HFFc6 (cell line): ENCODE results near the gene FAM234B. TPM values are rescaled to one million over a fixed set of nuclear protein-coding genes. Genes with fewer than 3 reads are reported as not detected.
"Not testable (repeated sequence)": the region's sequence is repeated elsewhere in the genome, so short reads cannot be mapped to it uniquely, and the experiment has no call there.

Source experiments
- DNase-seq: peaks from one replicate; pipeline ENCODE4 v3.0.0-alpha.2; 2018
- H3K27ac Mint-ChIP-seq: 2 replicates; pipeline ENCODE4 v1.8.0; 2020; ENCODE audit warnings: mild to moderate bottlenecking, mixed read lengths
- H3K27me3 Mint-ChIP-seq: 2 replicates; pipeline ENCODE4 v1.8.0; 2021; ENCODE audit warnings: mild to moderate bottlenecking, moderate library complexity, mixed read lengths; ENCODE audit not compliant: insufficient read depth
- H3K36me3 Mint-ChIP-seq: 2 replicates; pipeline ENCODE4 v1.8.0; 2021; ENCODE audit warnings: low read depth, mixed read lengths
- H3K4me1 Mint-ChIP-seq: 2 replicates; pipeline ENCODE4 v1.8.0; 2020; ENCODE audit warnings: low read depth, mixed read lengths
- H3K4me3 Mint-ChIP-seq: 2 replicates; pipeline ENCODE4 v1.8.0; 2020; ENCODE audit warnings: mild to moderate bottlenecking, moderate library complexity, mixed read lengths
- H3K9me3 Mint-ChIP-seq: 2 replicates; pipeline ENCODE4 v1.8.0; 2020; ENCODE audit warnings: mild to moderate bottlenecking, mixed read lengths
- CTCF ChIP-seq: fragments of 200-600 bp; sonication (generic); IDR thresholded peaks from 2 replicates; pipeline ENCODE4 v1.5.0; 2021; ENCODE audit warnings: antibody characterized with exemption, mild to moderate bottlenecking
- total RNA-seq, 6 experiments: library from RNA; stranded (reverse); fragmentation: NEBNext Ultra II Directional; extraction: Animal tissue kit (Norgen Biotek cat#: 25700); gene quantifications; 2 replicates in 1 of 6; 3 replicates in 5 of 6; pipeline ENCODE4 v1.2.3, GENCODE V29; 2021

The FAM234B gene
- total RNA-seq, 6 experiments from 2014 or later, result 3.0 to 4.6 (median 3.7) TPM

- no peaks in the 10 kb centered on the region for H3K9me3 Mint-ChIP-seq
- no peak for DNase-seq
- H3K27me3 Mint-ChIP-seq, result peaks cover 4% of the 10 kb centered on the region; the same call in 1 of the 2 replicates
- no peak for TF ChIP-seq CTCF
- no peak overlapping the region for H3K27ac Mint-ChIP-seq
- no peak overlapping the region for H3K4me3 Mint-ChIP-seq
- peaks cover 29% of the 10 kb centered on the region for H3K4me1 Mint-ChIP-seq
- no peaks in the 10 kb centered on the region for H3K36me3 Mint-ChIP-seq
Observed at GRCh38 chr12:13046964-13047363, 2.8 kb downstream of the FAM234B start.

- DNase-seq, result no peak
- peaks cover 13% of the 10 kb centered on the region for H3K9me3 Mint-ChIP-seq
- H3K4me1 Mint-ChIP-seq, result peaks cover 27% of the 10 kb centered on the region
- H3K27ac Mint-ChIP-seq, result no peak overlapping the region
- peaks cover 2% of the 10 kb centered on the region; the same call in 1 of the 2 replicates for H3K27me3 Mint-ChIP-seq
- TF ChIP-seq CTCF, result no peak
- no peak overlapping the region for H3K4me3 Mint-ChIP-seq
- H3K36me3 Mint-ChIP-seq, result peaks cover 9% of the 10 kb centered on the region
Observed at GRCh38 chr12:13049816-13050215, 5.6 kb downstream of the FAM234B start.

GRCh38 chr12:13052421-13052820 lies 8.2 kb downstream of the FAM234B start:
- no peak overlapping the region for H3K4me3 Mint-ChIP-seq
- H3K9me3 Mint-ChIP-seq, result peaks cover 14% of the 10 kb centered on the region
- no peak overlapping the region for H3K27ac Mint-ChIP-seq
- TF ChIP-seq CTCF, result no peak
- peaks cover 16% of the 10 kb centered on the region for H3K4me1 Mint-ChIP-seq
- H3K36me3 Mint-ChIP-seq, result peaks cover 16% of the 10 kb centered on the region
- DNase-seq, result no peak
- peaks cover 2% of the 10 kb centered on the region; the same call in 1 of the 2 replicates for H3K27me3 Mint-ChIP-seq

GRCh38 chr12:13053617-13054016 lies 9.4 kb downstream of the FAM234B start:
- not testable (repeated sequence) for H3K27me3 Mint-ChIP-seq, DNase-seq, H3K27ac Mint-ChIP-seq, H3K4me3 Mint-ChIP-seq
- H3K4me1 Mint-ChIP-seq, result peaks cover 16% of the 10 kb centered on the region
- peaks cover 16% of the 10 kb centered on the region for H3K36me3 Mint-ChIP-seq
- peaks cover 14% of the 10 kb centered on the region for H3K9me3 Mint-ChIP-seq

GRCh38 chr12:13060581-13060980 lies 16.4 kb downstream of the FAM234B start:
- H3K4me3 Mint-ChIP-seq, result no peak overlapping the region
- TF ChIP-seq CTCF, result no peak

GRCh38 chr12:13061377-13061776 lies 17.2 kb downstream of the FAM234B start:
- TF ChIP-seq CTCF, result no peak
- DNase-seq, result no peak
- Mint-ChIP-seq H3K27ac (no peak overlapping the region), H3K4me3 (no peak overlapping the region), H3K4me1 (no peaks in the 10 kb centered on the region), H3K36me3 (no peaks in the 10 kb centered on the region; the same call in 1 of the 2 replicates), H3K9me3 (no peaks in the 10 kb centered on the region), H3K27me3 (no peaks in the 10 kb centered on the region; the same call in 1 of the 2 replicates)

More at GRCh38 chr12:13060581-13060980, 16.4 kb downstream of the FAM234B start:
- no peaks in the 10 kb centered on the region for H3K9me3 Mint-ChIP-seq
- H3K27me3 Mint-ChIP-seq, result no peaks in the 10 kb centered on the region; the same call in 1 of the 2 replicates
- H3K27ac Mint-ChIP-seq, result no peak overlapping the region
- H3K4me1 Mint-ChIP-seq, result no peaks in the 10 kb centered on the region
- peaks cover 4% of the 10 kb centered on the region; the same call in 1 of the 2 replicates for H3K36me3 Mint-ChIP-seq
- no peak for DNase-seq
